Activated T-cell treated with anti-CD3 and anti-CD28 coated beads, Interleukin-2, amount 50 U/mL, for 4 hours (primary cell): ENCODE data around the gene CEBPG. TPM values are rescaled to one million over a fixed set of nuclear protein-coding genes. Genes with fewer than 3 reads are reported as not detected.

ENCODE experiments used
- ATAC-seq, 2 donors: fragments of 200-7000 bp; cut with Tn5 transposase; one replicate each; pipeline ENCODE4 v1.10.0; 2021
- DNase-seq: peaks from one replicate; pipeline ENCODE4 v3.0.0-alpha.2; 2020
- H3K27me3 Mint-ChIP-seq: one replicate; pipeline ENCODE4 v1.8.0; 2021; ENCODE audit warnings: low read depth, mixed read lengths
- H3K36me3 Mint-ChIP-seq: one replicate; pipeline ENCODE4 v1.8.0; 2022; ENCODE audit warnings: mixed read lengths; ENCODE audit not compliant: insufficient read depth
- H3K4me1 Mint-ChIP-seq: one replicate; pipeline ENCODE4 v1.8.0; 2021; ENCODE audit warnings: low read depth, mixed read lengths
- H3K4me3 Mint-ChIP-seq: one replicate; pipeline ENCODE4 v1.8.0; 2021; ENCODE audit warnings: mild to moderate bottlenecking, moderate library complexity, mixed read lengths
- H3K9me3 Mint-ChIP-seq: one replicate; pipeline ENCODE4 v1.8.0; 2021; ENCODE audit warnings: mixed read lengths
- total RNA-seq, 3 donors: library from RNA; stranded (reverse); gene quantifications; one replicate each; pipeline ENCODE4 v1.2.1, GENCODE V29; 2021

The CEBPG gene
- total RNA-seq, 3 donors from 2014 or later, result 28.8 to 32.2 (median 28.8) TPM

GRCh38 chr19:33401683-33402420 is 28.3 kb downstream of the CEBPG start:
- Mint-ChIP-seq H3K9me3 (no peaks in the 10 kb centered on the region), H3K27me3 (no peaks in the 10 kb centered on the region), H3K36me3 (peaks cover 2% of the 10 kb centered on the region), H3K4me1 (no peaks in the 10 kb centered on the region), H3K4me3 (no peak overlapping the region)
- DNase-seq, result no peak
- no peak for ATAC-seq

GRCh38 chr19:33402421-33403220 is 29.1 kb downstream of the CEBPG start:
- no peaks in the 10 kb centered on the region for H3K4me1 Mint-ChIP-seq
- no peak for ATAC-seq
- H3K9me3 Mint-ChIP-seq, result no peaks in the 10 kb centered on the region
- no peak for DNase-seq
- H3K36me3 Mint-ChIP-seq, result peaks cover 2% of the 10 kb centered on the region
- no peak overlapping the region for H3K4me3 Mint-ChIP-seq
- no peaks in the 10 kb centered on the region for H3K27me3 Mint-ChIP-seq

- Mint-ChIP-seq H3K27me3 (no peaks in the 10 kb centered on the region), H3K4me3 (no peak overlapping the region), H3K36me3 (peaks cover 2% of the 10 kb centered on the region), H3K4me1 (no peaks in the 10 kb centered on the region), H3K9me3 (no peaks in the 10 kb centered on the region)
- no peak for ATAC-seq
- DNase-seq, result no peak
These were observed 29.9 kb downstream of the CEBPG start for GRCh38 chr19:33403221-33403972.

GRCh38 chr19:33403973-33404304 is 30.4 kb downstream of the CEBPG start:
- H3K4me1 Mint-ChIP-seq, result no peaks in the 10 kb centered on the region
- H3K36me3 Mint-ChIP-seq, result peaks cover 2% of the 10 kb centered on the region
- H3K27me3 Mint-ChIP-seq, result no peaks in the 10 kb centered on the region
- no peak overlapping the region for H3K4me3 Mint-ChIP-seq
- no peak for ATAC-seq
- no peaks in the 10 kb centered on the region for H3K9me3 Mint-ChIP-seq
- no peak for DNase-seq

GRCh38 chr19:33404506-33405253 is 31.2 kb downstream of the CEBPG start:
- H3K27me3 Mint-ChIP-seq, result no peaks in the 10 kb centered on the region
- DNase-seq (no peak), ATAC-seq (no peak)
- H3K36me3 Mint-ChIP-seq, result peaks cover 2% of the 10 kb centered on the region
- no peaks in the 10 kb centered on the region for H3K4me1 Mint-ChIP-seq
- no peaks in the 10 kb centered on the region for H3K9me3 Mint-ChIP-seq
- no peak overlapping the region for H3K4me3 Mint-ChIP-seq

- H3K4me3 Mint-ChIP-seq, result no peak overlapping the region
These were observed 31.7 kb downstream of the CEBPG start for GRCh38 chr19:33405254-33405552.

GRCh38 chr19:33405553-33406461 is 32.3 kb downstream of the CEBPG start:
- ATAC-seq, result no peak
- Mint-ChIP-seq H3K36me3 (peaks cover 2% of the 10 kb centered on the region), H3K4me3 (no peak overlapping the region), H3K27me3 (no peaks in the 10 kb centered on the region), H3K9me3 (no peaks in the 10 kb centered on the region), H3K4me1 (no peaks in the 10 kb centered on the region)
- DNase-seq, result no peak

More at GRCh38 chr19:33405254-33405552, 31.7 kb downstream of the CEBPG start:
- DNase-seq, result no peak
- H3K27me3 Mint-ChIP-seq, result no peaks in the 10 kb centered on the region
- H3K36me3 Mint-ChIP-seq, result peaks cover 2% of the 10 kb centered on the region
- ATAC-seq, result no peak
- no peaks in the 10 kb centered on the region for H3K9me3 Mint-ChIP-seq
- no peaks in the 10 kb centered on the region for H3K4me1 Mint-ChIP-seq

- no peaks in the 10 kb centered on the region for H3K9me3 Mint-ChIP-seq
- no peaks in the 10 kb centered on the region for H3K27me3 Mint-ChIP-seq
- no peaks in the 10 kb centered on the region for H3K36me3 Mint-ChIP-seq
- no peak overlapping the region for H3K4me3 Mint-ChIP-seq
- ATAC-seq, result peak; percentile 83 to 85
- H3K4me1 Mint-ChIP-seq, result no peaks in the 10 kb centered on the region
- DNase-seq, result peak; percentile 79
These were observed 33.1 kb downstream of the CEBPG start for GRCh38 chr19:33406521-33407139.

GRCh38 chr19:33407140-33407551 is 33.6 kb downstream of the CEBPG start:
- Mint-ChIP-seq H3K9me3 (no peaks in the 10 kb centered on the region), H3K4me3 (no peak overlapping the region), H3K36me3 (no peaks in the 10 kb centered on the region), H3K4me1 (no peaks in the 10 kb centered on the region), H3K27me3 (no peaks in the 10 kb centered on the region)
- ATAC-seq (peak; percentile 24 to 25), DNase-seq (no peak)

GRCh38 chr19:33407716-33408115 is 34.2 kb downstream of the CEBPG start:
- no peaks in the 10 kb centered on the region for H3K9me3 Mint-ChIP-seq
- DNase-seq, result no peak
- no peaks in the 10 kb centered on the region for H3K4me1 Mint-ChIP-seq
- no peaks in the 10 kb centered on the region for H3K36me3 Mint-ChIP-seq
- no peak overlapping the region for H3K4me3 Mint-ChIP-seq
- no peak for ATAC-seq
- no peaks in the 10 kb centered on the region for H3K27me3 Mint-ChIP-seq

GRCh38 chr19:33408116-33408515 is 34.6 kb downstream of the CEBPG start:
- no peak for DNase-seq
- H3K27me3 Mint-ChIP-seq, result no peaks in the 10 kb centered on the region
- H3K4me3 Mint-ChIP-seq, result no peak overlapping the region
- H3K36me3 Mint-ChIP-seq, result no peaks in the 10 kb centered on the region
- no peaks in the 10 kb centered on the region for H3K4me1 Mint-ChIP-seq
- no peaks in the 10 kb centered on the region for H3K9me3 Mint-ChIP-seq
- ATAC-seq, result no peak

GRCh38 chr19:33408538-33409434 is 35.3 kb downstream of the CEBPG start:
- Mint-ChIP-seq H3K9me3 (no peaks in the 10 kb centered on the region), H3K4me1 (no peaks in the 10 kb centered on the region), H3K27me3 (no peaks in the 10 kb centered on the region), H3K36me3 (no peaks in the 10 kb centered on the region), H3K4me3 (no peak overlapping the region)
- DNase-seq, result no peak
- ATAC-seq, result no peak
